ENCODE results near the gene XXYLT1.

The XXYLT1 gene

GRCh38 chr3:195036574-195036973 is 234.4 kb downstream of the XXYLT1 start:
- DNase-seq: no peak

- no peak for DNase-seq
These were observed 234.8 kb downstream of the XXYLT1 start for GRCh38 chr3:195036203-195036505.

- DNase-seq: no peak
These were observed 235.4 kb downstream of the XXYLT1 start for GRCh38 chr3:195035345-195036202.

- DNase-seq: no peak
These were observed 236.4 kb downstream of the XXYLT1 start for GRCh38 chr3:195034541-195034940.

DNA sequence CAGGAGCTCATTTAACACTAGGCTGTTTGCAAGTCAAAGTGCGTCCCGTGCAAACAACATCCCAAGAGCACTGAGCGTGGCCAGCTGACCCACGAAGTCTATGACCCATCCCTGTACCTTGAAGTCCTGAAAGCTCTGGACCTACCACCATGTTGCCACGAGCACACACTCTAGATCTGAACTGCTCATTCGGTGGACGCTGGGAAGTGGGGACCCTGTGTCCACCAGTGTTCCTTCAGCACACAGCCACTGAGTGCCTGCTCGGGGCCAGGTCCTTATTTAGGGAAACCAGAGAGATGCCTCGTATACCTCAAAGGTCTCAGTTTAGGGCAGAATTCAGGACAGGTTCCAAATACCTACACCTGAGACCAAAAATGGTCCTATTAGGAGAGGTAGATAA is 236.9 kb downstream of the XXYLT1 start:
- no peak for DNase-seq

DNA sequence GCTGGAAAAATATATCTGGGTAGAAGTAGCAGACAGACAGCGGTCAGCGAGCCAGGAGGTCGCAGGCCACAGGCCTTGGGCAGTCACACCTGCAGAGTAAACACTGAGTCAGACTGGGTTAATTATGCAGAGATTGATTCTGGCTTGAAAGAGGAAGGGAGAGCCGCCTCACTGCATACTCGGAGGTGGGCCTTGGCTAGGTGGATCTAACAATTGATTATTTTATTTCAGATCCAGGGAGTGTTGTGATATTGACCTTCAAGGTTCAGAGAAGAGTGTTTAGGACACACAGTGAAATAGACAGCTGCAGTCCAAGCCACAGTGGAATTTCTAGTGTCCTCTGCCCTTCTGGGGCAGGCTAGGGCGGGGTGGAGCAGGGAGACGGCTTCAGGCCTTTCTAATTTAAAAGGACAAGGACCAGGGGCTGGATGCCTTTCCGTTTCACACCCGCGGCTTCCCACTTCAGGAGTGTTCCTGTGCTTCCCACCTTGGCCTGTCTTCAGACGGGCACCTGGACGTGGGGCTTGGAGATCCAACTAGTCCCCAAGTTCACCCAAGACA is 237.3 kb downstream of the XXYLT1 start:
- DNase-seq: no peak

DNA sequence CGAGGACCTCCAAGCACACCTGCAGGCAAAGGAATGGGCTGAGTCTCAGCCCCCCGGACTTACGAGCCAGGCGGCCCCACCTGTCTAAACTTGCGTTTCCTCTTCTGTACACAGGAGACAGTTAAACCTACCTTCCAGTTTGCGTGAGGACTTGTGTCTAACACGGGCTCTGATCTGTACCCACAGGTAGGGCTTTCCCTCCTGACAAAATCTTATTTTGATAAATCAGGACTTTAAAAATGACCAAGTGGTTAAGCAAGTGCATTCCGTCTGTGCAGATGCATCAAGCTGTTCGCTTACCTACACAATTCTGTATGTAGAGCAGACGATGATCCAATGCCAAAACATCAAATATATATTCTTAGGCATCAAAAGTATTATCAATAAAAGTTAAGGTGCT is 238.0 kb downstream of the XXYLT1 start:
- no peak for DNase-seq

DNA sequence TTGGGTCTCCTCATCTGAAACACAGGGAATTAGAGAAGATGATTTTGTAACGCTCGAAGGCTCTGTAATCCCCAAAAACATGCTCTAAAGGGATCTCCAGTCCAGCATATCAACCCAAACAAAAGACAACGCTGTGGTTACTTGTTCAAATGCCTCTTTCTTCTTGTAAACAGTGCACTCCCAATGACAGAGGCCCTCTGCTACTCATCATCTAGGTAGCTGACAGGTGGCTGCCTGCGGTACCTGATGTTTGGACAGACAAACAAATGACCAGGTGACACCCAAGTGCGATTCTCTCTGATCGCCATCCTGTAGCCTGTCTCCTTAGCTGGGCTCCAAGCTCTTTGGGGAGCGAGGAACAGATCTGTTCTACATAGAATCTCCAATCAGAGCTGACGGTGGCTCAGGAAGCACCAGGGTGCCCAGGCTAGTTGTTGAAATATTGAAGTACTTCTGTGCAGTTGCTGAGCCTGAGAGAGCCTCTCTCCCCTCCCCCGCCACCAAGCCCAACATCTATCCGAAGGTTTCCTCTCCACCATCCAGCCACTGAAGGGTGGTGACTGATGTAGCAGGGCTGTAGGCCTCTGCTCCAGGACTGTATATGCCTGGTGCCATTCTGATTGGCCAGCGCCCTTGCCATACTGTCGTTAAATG is 238.7 kb downstream of the XXYLT1 start:
- DNase-seq: no peak

GRCh38 chr3:195031574-195032003 is 239.4 kb downstream of the XXYLT1 start:
- DNase-seq: no peak

GRCh38 chr3:195030791-195031321 is 240.1 kb downstream of the XXYLT1 start:
- no peak for DNase-seq

DNA sequence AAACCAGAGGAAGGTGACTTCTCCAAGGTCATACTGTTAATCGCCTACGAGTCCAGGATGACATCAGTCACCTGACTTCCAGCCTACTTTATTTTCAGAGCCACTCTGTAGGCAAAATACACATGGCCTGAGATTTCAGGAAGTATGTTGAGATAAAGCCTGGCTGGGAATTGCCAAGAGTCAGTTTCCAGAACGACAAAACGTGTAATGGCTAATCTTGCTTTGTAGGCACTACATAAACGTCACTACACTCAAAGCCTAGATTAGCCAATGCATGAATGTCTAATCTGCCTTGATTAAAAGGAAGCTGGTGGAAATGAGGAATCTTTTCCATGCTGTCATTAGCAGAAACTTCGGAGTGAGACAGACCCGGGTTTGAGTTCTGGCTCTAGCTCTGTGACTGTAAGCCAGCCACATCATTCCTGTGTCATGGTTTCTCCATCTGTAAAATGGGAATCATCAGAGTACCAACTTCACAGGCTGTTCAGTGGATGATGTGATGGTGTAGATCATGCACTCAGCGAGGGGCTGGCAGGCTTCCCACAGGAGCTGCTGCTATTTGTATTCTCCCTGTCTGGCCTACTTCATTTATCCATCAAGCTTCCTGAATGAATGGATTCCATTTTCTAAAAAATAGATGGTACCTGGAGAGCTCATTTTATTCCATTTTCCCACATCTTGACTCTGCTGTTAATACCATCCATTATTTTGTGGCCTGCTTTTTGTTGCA is 241.9 kb downstream of the XXYLT1 start:
- DNase-seq: no peak

DNA sequence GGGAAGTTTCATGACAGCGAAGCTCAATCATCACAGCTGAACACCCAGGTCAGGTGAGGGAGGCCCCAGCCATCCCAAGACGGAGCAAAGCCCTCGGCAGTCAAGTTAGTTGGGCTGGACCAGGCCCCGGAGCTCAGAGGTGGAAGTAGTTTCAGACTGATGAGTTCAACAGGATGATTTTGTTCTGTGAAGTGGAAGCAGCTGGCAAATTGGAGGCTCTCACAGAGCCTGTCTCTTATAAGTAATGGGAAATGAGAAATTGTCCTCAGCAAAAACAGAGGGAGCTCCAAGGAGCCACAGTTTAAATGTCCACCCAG is 245.1 kb downstream of the XXYLT1 start:
- no peak for DNase-seq

GRCh38 chr3:195025056-195025883 is 245.7 kb downstream of the XXYLT1 start:
- DNase-seq: no peak

- no peak for DNase-seq
These were observed 247.0 kb downstream of the XXYLT1 start for GRCh38 chr3:195023989-195024388.

DNA sequence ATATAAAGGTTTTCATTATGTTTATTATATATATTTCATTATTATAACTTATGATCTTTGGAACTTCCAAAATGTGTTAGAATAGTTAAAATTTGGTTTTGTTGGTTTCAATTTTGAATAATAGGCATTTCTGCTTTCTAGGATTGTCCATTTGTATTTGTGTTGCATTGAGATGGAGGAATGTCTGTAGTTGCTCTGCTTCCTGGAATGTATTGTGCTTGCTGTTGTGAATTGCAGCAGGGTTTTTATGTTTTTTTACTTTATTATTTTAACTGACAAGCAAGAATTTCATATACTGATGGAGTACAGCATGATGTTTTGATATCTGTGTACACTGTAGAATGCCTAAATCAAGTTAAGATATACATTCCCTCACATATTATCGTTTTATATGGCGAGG is 247.4 kb downstream of the XXYLT1 start:
- no peak for DNase-seq

DNA sequence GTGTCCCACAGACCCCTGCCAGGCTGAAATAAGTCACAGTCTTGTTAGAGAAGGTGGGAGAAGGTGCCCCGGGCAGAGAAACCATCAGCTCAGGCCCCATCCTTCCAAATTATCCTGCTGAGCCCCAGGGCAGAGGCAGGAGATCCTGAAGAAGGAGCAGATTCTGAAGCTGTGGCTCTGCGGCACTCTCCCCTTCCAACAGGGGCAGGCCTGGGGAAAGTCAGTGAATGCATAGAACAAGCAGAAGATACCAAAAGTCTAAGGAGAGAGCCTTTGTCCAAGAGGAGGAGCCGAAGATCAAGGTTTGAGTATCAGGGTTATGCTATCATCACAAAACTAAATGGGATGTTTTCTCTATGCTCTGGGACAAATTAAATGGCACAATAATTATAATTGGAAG is 249.3 kb downstream of the XXYLT1 start:
- no peak for DNase-seq

- DNase-seq: no peak
These were observed 250.0 kb downstream of the XXYLT1 start for GRCh38 chr3:195020921-195021320.

GRCh38 chr3:195020185-195020584 is 250.8 kb downstream of the XXYLT1 start:
- DNase-seq: no peak

DNA sequence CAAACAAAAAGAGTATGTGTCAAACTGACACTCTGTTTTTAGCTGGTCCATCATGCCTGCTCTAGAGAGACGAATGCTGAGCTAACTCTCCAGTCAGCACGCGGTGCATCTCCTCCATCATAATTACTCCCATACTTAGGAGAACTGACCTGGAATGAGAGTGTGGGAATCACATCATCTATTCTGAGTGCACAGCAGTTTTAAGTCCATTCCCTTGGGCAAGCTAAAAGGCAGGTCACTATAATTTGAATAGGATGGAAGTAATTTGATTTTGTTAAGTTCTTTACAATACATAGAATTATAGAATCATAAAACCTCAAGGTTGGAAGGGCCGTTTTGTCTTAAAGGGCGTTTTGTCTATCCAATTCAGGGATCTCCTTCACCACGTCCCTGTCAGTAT is 251.6 kb downstream of the XXYLT1 start:
- DNase-seq: no peak

All from DMS79 treated with DMSO at 0.1 percent for 48 hours (cell line).